K562 (cell line): ENCODE data around the gene OR10R2. TPM values are rescaled to one million over a fixed set of nuclear protein-coding genes. Genes with fewer than 3 reads are reported as not detected.

Source experiments
- ATAC-seq: fragments of 200-7000 bp; cut with Tn5 transposase; 3 replicates; pipeline ENCODE4 v1.9.1; 2020; ENCODE audit warnings: moderate library complexity
- BruUV-seq: library from RNA; stranded (reverse); fragments of 400-500 nt; replicated peaks from 2 replicates; lab custom pipeline; 2021; lab: Mats Ljungman, UMichigan
- CTCF ChIA-PET: fragments of 300-600 bp; formaldehyde crosslinking; extraction: SDS; loops from one replicate; lab custom pipeline; 2021; ENCODE audit warnings: low intra/inter-chr PET ratio; lab: Yijun Ruan, JAX
- POLR2A ChIA-PET: fragments of 300-600, 350-650 bp; sonication (Branson Sonifier 250); formaldehyde crosslinking; extraction: SDS; loops from one replicate; lab custom pipeline; 2021; ENCODE audit warnings: antibody characterized with exemption, inconsistent platforms; lab: Yijun Ruan, JAX
- DNase-seq, 4 experiments: peaks; one replicate each; pipeline versions ENCODE4 v3.0.0 to v3.0.0-alpha.2; 2011 to 2018; ENCODE audit warnings: low spot score in 3 of 4, mixed read lengths in 3 of 4; ENCODE audit errors: extremely low read depth in 1 of 4
- FAIRE-seq: peaks from 2 replicates; lab custom pipeline; 2011; peaks lifted over from hg19 to GRCh38; lab: Jason Lieb, UNC
- H2AFZ ChIP-seq: 2 replicates; pipeline ENCODE4 v1.6.0; 2011; ENCODE audit warnings: low read depth, low read length, control low read depth, inconsistent platforms
- H3K27ac ChIP-seq: fragments of 200-600 bp; 3 replicates; pipeline ENCODE4 v1.8.0; 2011; ENCODE audit warnings: low read depth, mild to moderate bottlenecking, control low read depth, inconsistent platforms, low read length, moderate library complexity, mixed read lengths; ENCODE audit errors: extremely low read depth
- H3K27me3 ChIP-seq, 2 experiments: fragments of 300-600 bp in 1 of 2; 2 replicates in 1 of 2; 3 replicates in 1 of 2; pipeline versions ENCODE4 v1.6.0 to v1.8.0; 2011; ENCODE audit warnings: inconsistent platforms in 2 of 2, low read length in 2 of 2, mild to moderate bottlenecking in 1 of 2, mixed read lengths in 1 of 2, moderate library complexity in 1 of 2; ENCODE audit not compliant: control insufficient read depth in 2 of 2, insufficient read depth in 2 of 2
- H3K36me3 ChIP-seq: fragments of 300-600 bp; 3 replicates; pipeline ENCODE4 v1.8.0; 2011; ENCODE audit warnings: mild to moderate bottlenecking, low read length, inconsistent platforms; ENCODE audit not compliant: control insufficient read depth, insufficient read depth
- H3K4me1 ChIP-seq, 2 experiments: fragments of 200-600 bp in 1 of 2; replicated peaks in 1 of 2; 2 replicates in 1 of 2; 3 replicates in 1 of 2; pipeline versions ENCODE4 v1.5.1 to v1.8.0; 2011; ENCODE audit warnings: inconsistent platforms in 2 of 2, low read length in 2 of 2, mild to moderate bottlenecking in 1 of 2, mixed read lengths in 1 of 2, moderate library complexity in 1 of 2; ENCODE audit not compliant: control insufficient read depth in 2 of 2, insufficient read depth in 2 of 2
- H3K4me2 ChIP-seq: 2 replicates; pipeline ENCODE4 v1.6.1; 2011; ENCODE audit warnings: low read length, control low read depth, inconsistent platforms, mixed read lengths; ENCODE audit not compliant: insufficient read depth
- H3K4me3 ChIP-seq: fragments of 200-600 bp; sonication (generic), shearing (Covaris generic); 2 replicates; pipeline ENCODE4 v1.5.1; 2016; ENCODE audit warnings: control low read depth, inconsistent platforms
- H3K79me2 ChIP-seq: fragments of 200-600 bp; 3 replicates; pipeline ENCODE4 v1.8.0; 2011; ENCODE audit warnings: low read length, inconsistent platforms; ENCODE audit not compliant: control insufficient read depth, insufficient read depth
- H3K9ac ChIP-seq, 2 experiments: 2 replicates each; pipeline versions ENCODE4 v1.6.0 to v1.6.1; 2011; ENCODE audit warnings: low read depth in 2 of 2, low read length in 2 of 2, control low read depth in 1 of 2, inconsistent platforms in 1 of 2, mild to moderate bottlenecking in 1 of 2, mixed read lengths in 1 of 2; ENCODE audit not compliant: insufficient read depth in 1 of 2
- H3K9me1 ChIP-seq: one replicate; pipeline ENCODE4 v1.6.0; 2011; ENCODE audit warnings: inconsistent platforms, mild to moderate bottlenecking, low read length, moderate library complexity; ENCODE audit not compliant: control insufficient read depth, insufficient read depth
- H3K9me3 ChIP-seq: replicated peaks from 2 replicates; pipeline ENCODE4 v1.5.1; 2011; ENCODE audit warnings: low read depth, low read length, inconsistent platforms; ENCODE audit not compliant: control insufficient read depth, insufficient read depth
- H4K20me1 ChIP-seq: replicated peaks from 2 replicates; pipeline ENCODE4 v1.6.1; 2011; ENCODE audit warnings: low read length, inconsistent platforms, mixed read lengths; ENCODE audit not compliant: control insufficient read depth, insufficient read depth
- HMG20A ChIP-seq: fragments of 450-650 bp; formaldehyde crosslinking; conservative IDR thresholded peaks from 2 replicates; pipeline ENCODE4 v1.4.0; 2020; ENCODE audit warnings: mild to moderate bottlenecking, mixed read lengths
- ILF3 ChIP-seq: fragments of 450-650 bp; IDR thresholded peaks from 2 replicates; pipeline ENCODE4 v1.6.1; 2018; ENCODE audit warnings: antibody characterized with exemption, mild to moderate bottlenecking, moderate library complexity, borderline replicate concordance
- NFIX ChIP-seq: fragments of 250-450 bp; sonication (Bioruptor Pico); IDR thresholded peaks from 2 replicates; pipeline ENCODE4 v1.4.0; 2020; ENCODE audit warnings: low read depth, mild to moderate bottlenecking, moderate library complexity
- NRF1 ChIP-seq, 2 experiments: fragments of 450-650 bp; IDR thresholded peaks in 1 of 2; conservative IDR thresholded peaks in 1 of 2; 2 replicates each; pipeline ENCODE4 v1.6.1; 2014; ENCODE audit warnings: mild to moderate bottlenecking in 2 of 2
- ZNF140 ChIP-seq: fragments of 250-450 bp; sonication (Bioruptor Pico); IDR thresholded peaks from 2 replicates; pipeline ENCODE4 v1.8.0; 2021; ENCODE audit warnings: moderate library complexity, mild to moderate bottlenecking, inconsistent platforms
- ZNF41 ChIP-seq: fragments of 250-450 bp; sonication (Bioruptor Pico); conservative IDR thresholded peaks from 2 replicates; pipeline ENCODE4 v1.4.0; 2020; ENCODE audit warnings: mild to moderate bottlenecking
- ZNF584 ChIP-seq: fragments of 200-800 bp; sonication (Bioruptor generic); IDR thresholded peaks from 2 replicates; pipeline ENCODE4 v1.6.1; 2016; ENCODE audit warnings: low read depth, mild to moderate bottlenecking, missing genetic modification characterization, missing compliant biosample characterization
- WGBS: fragments of 100-300 bp; shearing (Covaris generic); methylation state at CpG from one replicate; pipeline ENCODE4 v1.1.6; 2016; ENCODE audit warnings: low coverage, mixed read lengths; ENCODE audit not compliant: insufficient coverage; ENCODE audit errors: missing lambda C conversion rate; 5-methylcytosine and 5-hydroxymethylcytosine counted together
- in situ Hi-C: fragments of 300-500 bp; cut with MboI; formaldehyde crosslinking; loops from 4 replicates; pipeline ENCODE4 v1.15.0; 2018; ENCODE audit warnings: inconsistent platforms, mixed read lengths
- intact Hi-C: fragments of 100-400 bp; cut with micrococcal nuclease; formaldehyde crosslinking; loops from 2 replicates; pipeline ENCODE4 v1.14.2; 2022
- polyA plus RNA-seq, 8 experiments: library from polyadenylated mRNA; depleted of rRNA in 4 of 8; stranded (reverse) in 5 of 8; unstranded in 3 of 8; fragments of >200 nt; fragmentation: Nextera tagmentation in 2 of 8; fragmentation: Illumina TruSeq in 1 of 8; extraction: Ambion mirVana in 2 of 8; extraction: Trizol in 1 of 8; gene quantifications; 2 replicates each; pipeline versions ENCODE4 v1.2.1 to v1.2.3, GENCODE V29; 2011 to 2014; ENCODE audit warnings: inconsistent platforms in 1 of 8, missing spikeins in 1 of 8
- total RNA-seq, 7 experiments: library from RNA; depleted of rRNA in 6 of 7; stranded (reverse); fragments of >200 nt in 6 of 7; fragmentation: Illumina TruSeq in 2 of 7; extraction: Trizol in 2 of 7; gene quantifications; 2 replicates each; pipeline versions ENCODE4 v1.2.1 to v1.2.3, GENCODE V29; 2011 to 2021; ENCODE audit warnings: low replicate concordance in 1 of 7
- TF ChIP-seq, protein P1 (sequence below): fragments of 200-800 bp; sonication (Bioruptor generic); IDR thresholded peaks from 2 replicates; pipeline ENCODE4 v1.6.1; 2016; ENCODE audit warnings: missing genetic modification characterization, missing compliant biosample characterization
- TF ChIP-seq, protein P2 (sequence below): IDR thresholded peaks from 2 replicates; pipeline ENCODE4 v1.6.1; 2016; ENCODE audit warnings: missing genetic modification characterization, missing compliant biosample characterization
- TF ChIP-seq, protein P3 (sequence below), 3 experiments: IDR thresholded peaks in 2 of 3; conservative IDR thresholded peaks in 1 of 3; 2 replicates each; pipeline ENCODE4 v1.5.1; 2011 to 2012; ENCODE audit warnings: low read length in 3 of 3, mild to moderate bottlenecking in 3 of 3, control low read depth in 2 of 3, improper control_type of control experiment in 1 of 3, inconsistent platforms in 1 of 3, low read depth in 1 of 3, mixed read lengths in 1 of 3, moderate library complexity in 1 of 3; ENCODE audit not compliant: insufficient read depth in 2 of 3
- TF ChIP-seq, protein P4 (sequence below): IDR thresholded peaks from 2 replicates; pipeline ENCODE4 v1.6.1; 2014; ENCODE audit warnings: antibody characterized with exemption

The OR10R2 gene
- total and polyA plus RNA-seq, 9 of the 15 experiments (the other 6 are each of a cell fraction or from before 2014, with no cell fraction given): not detected

DNA sequence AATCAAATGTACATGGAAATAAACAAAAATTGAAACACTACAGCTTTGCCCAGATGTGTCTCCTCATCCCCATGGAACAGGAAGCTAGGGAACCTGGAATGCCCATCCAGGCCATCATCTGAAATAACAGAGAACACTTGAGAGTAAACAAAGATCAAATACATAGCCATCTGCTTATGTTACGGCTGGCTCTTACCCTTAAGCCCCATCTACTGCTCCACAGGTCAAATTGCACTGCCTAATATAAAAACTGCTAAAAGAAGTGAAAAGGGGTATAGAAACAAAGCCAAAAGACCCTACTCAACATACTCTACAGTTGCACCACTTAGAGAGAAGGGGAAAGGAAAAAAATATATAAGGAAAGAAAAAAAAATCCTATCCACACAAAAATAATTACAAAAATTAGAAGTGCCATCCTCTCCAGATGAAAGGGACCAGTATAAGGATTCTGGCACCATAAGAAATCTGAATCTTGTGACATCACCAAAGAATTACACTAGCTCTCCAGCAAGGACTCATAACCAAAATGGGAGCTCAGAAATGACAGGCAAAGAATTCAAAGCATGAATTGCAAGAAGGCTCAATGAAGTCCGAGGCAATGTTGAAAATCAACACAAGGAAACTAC, 55.3 kb downstream of the OR10R2 start:
- 0% methylated on average over 2 of the region's 2 CpGs for WGBS
- FAIRE-seq (peak; percentile 75), DNase-seq (peak in 3 of 4 experiments; percentile 11 to 42 (median 13)), ATAC-seq (peak; percentile 68)
- Histone ChIP-seq H3K4me3 (no peak overlapping the region), H3K4me1 (no peaks in the 10 kb centered on the region), H3K9me1 (no peaks in the 10 kb centered on the region), H3K9ac (no peak overlapping the region), H3K27ac (no peak overlapping the region), H3K79me2 (no peaks in the 10 kb centered on the region), H3K27me3 (no peaks in the 10 kb centered on the region), H3K4me2 (no peak overlapping the region), H2AFZ (no peak overlapping the region), H4K20me1 (no peaks in the 10 kb centered on the region), H3K36me3 (no peaks in the 10 kb centered on the region), H3K9me3 (no peaks in the 10 kb centered on the region)
- no TSS peak for BruUV-seq
- intact Hi-C loops: no loop called here
- POLR2A ChIA-PET: interaction anchor here (0.7 kb wide), 1 partner anchor 495 kb away, joined by 3 read pairs; no protein-coding TSS in a partner anchor
- in situ Hi-C loops: no loop called here
- CTCF ChIA-PET: interaction anchor here (0.6 to 1.5 kb wide), 3 partner anchors 21 to 444 kb away, joined by 3 to 4 read pairs (median 4); no protein-coding TSS in a partner anchor
- TF ChIP-seq ZNF140 (CRISPR knock-in tag) (no peak), ZNF584 (no peak), NRF1 (conservative IDR thresholded peaks at IDR 0.05 in 1 of 2, IDR thresholded peaks at IDR 0.05 in 1 of 2) (no peak), HMG20A (CRISPR knock-in tag) (no peak), ILF3 (no peak), ZNF41 (CRISPR knock-in tag) (no peak), NFIX (CRISPR knock-in tag) (no peak)
- TF ChIP-seq, protein P1, sequence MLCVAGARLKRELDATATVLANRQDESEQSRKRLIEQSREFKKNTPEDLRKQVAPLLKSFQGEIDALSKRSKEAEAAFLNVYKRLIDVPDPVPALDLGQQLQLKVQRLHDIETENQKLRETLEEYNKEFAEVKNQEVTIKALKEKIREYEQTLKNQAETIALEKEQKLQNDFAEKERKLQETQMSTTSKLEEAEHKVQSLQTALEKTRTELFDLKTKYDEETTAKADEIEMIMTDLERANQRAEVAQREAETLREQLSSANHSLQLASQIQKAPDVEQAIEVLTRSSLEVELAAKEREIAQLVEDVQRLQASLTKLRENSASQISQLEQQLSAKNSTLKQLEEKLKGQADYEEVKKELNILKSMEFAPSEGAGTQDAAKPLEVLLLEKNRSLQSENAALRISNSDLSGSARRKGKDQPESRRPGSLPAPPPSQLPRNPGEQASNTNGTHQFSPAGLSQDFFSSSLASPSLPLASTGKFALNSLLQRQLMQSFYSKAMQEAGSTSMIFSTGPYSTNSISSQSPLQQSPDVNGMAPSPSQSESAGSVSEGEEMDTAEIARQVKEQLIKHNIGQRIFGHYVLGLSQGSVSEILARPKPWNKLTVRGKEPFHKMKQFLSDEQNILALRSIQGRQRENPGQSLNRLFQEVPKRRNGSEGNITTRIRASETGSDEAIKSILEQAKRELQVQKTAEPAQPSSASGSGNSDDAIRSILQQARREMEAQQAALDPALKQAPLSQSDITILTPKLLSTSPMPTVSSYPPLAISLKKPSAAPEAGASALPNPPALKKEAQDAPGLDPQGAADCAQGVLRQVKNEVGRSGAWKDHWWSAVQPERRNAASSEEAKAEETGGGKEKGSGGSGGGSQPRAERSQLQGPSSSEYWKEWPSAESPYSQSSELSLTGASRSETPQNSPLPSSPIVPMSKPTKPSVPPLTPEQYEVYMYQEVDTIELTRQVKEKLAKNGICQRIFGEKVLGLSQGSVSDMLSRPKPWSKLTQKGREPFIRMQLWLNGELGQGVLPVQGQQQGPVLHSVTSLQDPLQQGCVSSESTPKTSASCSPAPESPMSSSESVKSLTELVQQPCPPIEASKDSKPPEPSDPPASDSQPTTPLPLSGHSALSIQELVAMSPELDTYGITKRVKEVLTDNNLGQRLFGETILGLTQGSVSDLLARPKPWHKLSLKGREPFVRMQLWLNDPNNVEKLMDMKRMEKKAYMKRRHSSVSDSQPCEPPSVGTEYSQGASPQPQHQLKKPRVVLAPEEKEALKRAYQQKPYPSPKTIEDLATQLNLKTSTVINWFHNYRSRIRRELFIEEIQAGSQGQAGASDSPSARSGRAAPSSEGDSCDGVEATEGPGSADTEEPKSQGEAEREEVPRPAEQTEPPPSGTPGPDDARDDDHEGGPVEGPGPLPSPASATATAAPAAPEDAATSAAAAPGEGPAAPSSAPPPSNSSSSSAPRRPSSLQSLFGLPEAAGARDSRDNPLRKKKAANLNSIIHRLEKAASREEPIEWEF (CRISPR knock-in tag): no peak
- TF ChIP-seq, protein P2, sequence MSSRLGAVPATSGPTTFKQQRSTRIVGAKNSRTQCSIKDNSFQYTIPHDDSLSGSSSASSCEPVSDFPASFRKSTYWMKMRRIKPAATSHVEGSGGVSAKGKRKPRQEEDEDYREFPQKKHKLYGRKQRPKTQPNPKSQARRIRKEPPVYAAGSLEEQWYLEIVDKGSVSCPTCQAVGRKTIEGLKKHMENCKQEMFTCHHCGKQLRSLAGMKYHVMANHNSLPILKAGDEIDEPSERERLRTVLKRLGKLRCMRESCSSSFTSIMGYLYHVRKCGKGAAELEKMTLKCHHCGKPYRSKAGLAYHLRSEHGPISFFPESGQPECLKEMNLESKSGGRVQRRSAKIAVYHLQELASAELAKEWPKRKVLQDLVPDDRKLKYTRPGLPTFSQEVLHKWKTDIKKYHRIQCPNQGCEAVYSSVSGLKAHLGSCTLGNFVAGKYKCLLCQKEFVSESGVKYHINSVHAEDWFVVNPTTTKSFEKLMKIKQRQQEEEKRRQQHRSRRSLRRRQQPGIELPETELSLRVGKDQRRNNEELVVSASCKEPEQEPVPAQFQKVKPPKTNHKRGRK (tag): peak; percentile 94
- TF ChIP-seq, protein P3, sequence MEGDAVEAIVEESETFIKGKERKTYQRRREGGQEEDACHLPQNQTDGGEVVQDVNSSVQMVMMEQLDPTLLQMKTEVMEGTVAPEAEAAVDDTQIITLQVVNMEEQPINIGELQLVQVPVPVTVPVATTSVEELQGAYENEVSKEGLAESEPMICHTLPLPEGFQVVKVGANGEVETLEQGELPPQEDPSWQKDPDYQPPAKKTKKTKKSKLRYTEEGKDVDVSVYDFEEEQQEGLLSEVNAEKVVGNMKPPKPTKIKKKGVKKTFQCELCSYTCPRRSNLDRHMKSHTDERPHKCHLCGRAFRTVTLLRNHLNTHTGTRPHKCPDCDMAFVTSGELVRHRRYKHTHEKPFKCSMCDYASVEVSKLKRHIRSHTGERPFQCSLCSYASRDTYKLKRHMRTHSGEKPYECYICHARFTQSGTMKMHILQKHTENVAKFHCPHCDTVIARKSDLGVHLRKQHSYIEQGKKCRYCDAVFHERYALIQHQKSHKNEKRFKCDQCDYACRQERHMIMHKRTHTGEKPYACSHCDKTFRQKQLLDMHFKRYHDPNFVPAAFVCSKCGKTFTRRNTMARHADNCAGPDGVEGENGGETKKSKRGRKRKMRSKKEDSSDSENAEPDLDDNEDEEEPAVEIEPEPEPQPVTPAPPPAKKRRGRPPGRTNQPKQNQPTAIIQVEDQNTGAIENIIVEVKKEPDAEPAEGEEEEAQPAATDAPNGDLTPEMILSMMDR (IDR thresholded peaks at IDR 0.05 in 2 of 3, conservative IDR thresholded peaks at IDR 0.05 in 1 of 3; ENCODE audit: insufficient read depth in 2 of 3, low read depth in 1 of 3, low read length in 3 of 3): peak; percentile 41 to 63 (median 58); a peak in 5 of 6 replicates
- TF ChIP-seq, protein P4, sequence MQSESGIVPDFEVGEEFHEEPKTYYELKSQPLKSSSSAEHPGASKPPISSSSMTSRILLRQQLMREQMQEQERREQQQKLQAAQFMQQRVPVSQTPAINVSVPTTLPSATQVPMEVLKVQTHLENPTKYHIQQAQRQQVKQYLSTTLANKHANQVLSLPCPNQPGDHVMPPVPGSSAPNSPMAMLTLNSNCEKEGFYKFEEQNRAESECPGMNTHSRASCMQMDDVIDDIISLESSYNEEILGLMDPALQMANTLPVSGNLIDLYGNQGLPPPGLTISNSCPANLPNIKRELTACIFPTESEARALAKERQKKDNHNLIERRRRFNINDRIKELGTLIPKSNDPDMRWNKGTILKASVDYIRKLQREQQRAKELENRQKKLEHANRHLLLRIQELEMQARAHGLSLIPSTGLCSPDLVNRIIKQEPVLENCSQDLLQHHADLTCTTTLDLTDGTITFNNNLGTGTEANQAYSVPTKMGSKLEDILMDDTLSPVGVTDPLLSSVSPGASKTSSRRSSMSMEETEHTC: no peak
